ENCODE data around the gene RASGRP3.

Gene RASGRP3

DNA sequence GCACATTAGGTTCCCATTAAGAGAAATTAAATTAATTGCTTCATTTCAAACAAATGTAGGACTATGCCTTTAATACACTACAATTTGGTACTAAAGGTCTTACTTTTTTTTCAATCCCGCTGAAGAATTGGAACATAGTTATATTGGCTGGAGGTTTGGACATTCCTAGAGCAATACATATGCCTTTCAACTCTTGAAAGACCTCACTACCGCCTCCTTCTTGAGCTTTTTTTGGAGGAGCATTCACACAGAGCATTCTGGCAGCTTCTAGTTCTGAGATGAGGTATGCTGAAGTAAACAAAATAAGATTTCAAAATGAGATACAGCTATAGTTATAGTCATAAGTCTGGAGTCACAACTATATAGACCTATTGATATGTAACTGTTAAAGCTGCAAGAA, 111.8 kb downstream of the RASGRP3 start:
- DNase-seq: no peak

DNA sequence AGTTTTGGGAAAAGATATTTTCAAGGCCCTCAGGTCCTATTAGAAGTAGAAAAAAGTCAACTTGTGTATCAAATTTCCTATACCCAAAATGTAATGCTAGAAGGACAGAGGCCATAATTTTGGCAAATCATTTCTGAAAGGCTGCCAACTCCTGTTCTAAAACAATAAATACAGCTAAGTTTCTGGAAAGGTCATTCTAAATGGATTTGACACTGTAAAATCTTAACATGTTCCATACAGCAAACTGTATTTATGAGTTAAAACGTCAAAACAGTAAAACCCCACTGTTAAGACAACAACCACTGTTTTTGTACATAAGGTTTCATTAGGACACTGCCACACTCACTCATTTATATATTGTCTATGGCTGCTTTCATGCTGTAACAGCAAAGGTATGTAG, 113.0 kb downstream of the RASGRP3 start:
- no peak for DNase-seq

DNA sequence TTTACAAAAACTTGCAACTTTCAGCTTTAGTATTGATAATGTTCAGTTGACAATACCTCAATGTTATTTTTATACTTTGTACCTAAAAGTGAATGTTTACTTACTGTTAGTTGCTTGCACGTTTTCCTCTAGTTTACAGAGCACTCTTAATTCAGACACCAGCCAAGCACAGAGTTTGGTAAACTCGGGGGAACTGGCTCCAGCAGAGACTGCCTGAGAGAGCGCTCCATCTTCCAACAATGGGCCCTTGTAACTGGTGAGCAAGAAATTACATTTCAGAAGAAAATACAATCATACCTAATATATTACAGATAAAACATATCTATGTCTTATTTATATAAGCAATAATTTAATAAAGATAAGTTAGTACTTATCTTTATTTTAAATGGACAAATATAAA, 118.9 kb downstream of the RASGRP3 start:
- DNase-seq: no peak

DNA sequence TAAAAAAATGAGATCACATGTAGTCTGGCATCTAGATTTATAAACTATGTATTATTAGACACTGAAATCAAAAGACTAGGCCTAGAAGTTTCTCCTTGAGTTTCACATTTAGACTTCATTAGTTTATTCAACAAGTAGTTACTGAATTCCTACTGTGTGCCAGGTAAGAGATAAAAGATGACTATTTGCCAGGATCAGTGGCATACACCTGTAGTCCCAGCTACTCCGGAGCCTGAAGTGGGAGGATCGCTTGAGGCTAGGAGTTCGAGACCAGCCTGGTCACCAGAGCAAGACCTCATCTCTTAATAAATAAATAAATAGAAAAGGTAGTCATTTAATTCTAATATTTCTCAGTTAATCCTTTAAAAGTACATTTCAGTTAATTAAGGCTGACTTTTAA, 120.6 kb downstream of the RASGRP3 start:
- DNase-seq: no peak

DNA sequence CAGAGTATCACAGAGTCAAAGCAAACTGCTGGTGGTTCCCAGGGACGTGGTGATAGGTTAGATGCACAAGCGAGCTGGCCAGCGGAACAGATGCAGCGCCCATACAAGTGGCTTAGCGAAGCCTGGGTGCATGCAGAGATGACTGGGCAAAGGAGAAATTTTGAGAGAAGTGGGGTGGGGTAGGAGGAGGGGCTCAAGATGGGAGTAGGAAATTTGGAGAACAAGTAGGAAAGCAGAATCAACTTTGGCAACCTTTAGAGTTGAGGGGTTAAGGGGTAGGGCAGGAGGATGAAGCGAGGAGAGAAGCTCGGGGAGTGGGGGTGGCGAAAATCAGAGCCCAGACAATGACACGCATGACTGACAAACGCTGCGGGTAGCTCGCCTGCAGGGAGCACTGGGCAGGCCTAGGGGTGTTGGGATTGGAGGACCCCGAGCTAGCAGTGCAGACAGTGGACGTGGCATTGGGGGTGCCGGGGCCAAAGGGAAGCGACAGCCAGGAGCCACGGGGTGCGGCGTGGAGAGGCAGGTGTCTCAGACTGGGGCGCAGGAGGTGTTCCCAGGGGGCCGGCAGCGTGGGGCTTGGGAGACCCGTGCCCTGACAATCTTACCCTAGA, 122.2 kb downstream of the RASGRP3 start:
- peak; percentile 67 for DNase-seq

DNA sequence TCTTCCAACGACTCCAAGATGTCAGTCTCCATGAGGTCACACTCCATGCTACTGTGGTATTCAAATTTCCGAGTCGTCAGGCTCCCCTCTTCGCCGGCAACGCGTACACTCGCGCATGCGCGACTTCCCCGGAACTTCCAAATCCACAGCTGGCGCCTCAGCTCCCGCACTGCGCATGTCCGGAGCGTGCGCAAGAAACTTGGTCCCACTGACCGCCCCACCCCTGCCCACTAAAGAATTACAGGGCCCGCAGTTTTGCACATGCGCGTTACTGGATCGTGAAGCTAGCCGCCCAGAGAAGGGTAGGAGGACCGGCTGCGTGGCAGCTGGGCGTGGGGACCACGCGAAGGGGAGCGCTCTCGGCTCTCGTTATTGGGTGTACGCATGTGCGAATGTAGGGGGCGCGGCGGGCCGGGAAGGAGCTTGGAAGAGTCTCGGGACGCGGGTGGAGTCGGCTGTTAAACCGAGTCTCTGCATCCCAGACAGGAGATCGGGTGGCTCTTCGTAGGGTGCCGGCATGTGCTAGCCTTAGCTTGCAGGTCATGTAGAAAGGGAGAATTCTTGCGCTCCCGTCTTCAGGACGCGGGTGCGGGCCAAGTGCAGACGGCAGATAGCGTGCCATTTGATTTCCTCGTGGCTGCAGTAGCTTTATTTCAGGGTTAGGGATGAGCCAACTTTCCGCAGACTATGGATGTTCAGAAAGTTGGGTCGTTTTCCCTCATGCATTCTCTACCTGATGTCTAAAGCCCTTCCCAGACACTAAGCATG, 122.9 kb downstream of the RASGRP3 start, which contains the start of gene FAM98A:
FAM98A (minus strand) TSS at position 125 of the 768 bp plus-strand sequence; CDS start at position 47, 78 bp downstream.
- peak; percentile 98 for DNase-seq

DNA sequence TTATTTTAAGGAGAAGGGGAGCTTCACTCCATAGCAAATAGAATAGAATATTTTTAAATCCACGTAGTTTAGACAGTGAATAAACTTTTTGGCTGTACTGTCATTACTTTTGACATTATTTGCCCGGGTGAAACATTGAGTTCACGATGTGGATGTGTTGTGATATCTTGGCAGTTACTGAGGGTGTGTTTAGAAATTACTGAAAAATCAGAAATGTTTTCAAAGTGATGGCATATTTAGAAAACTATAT, 123.4 kb downstream of the RASGRP3 start:
- no peak for DNase-seq

DNA sequence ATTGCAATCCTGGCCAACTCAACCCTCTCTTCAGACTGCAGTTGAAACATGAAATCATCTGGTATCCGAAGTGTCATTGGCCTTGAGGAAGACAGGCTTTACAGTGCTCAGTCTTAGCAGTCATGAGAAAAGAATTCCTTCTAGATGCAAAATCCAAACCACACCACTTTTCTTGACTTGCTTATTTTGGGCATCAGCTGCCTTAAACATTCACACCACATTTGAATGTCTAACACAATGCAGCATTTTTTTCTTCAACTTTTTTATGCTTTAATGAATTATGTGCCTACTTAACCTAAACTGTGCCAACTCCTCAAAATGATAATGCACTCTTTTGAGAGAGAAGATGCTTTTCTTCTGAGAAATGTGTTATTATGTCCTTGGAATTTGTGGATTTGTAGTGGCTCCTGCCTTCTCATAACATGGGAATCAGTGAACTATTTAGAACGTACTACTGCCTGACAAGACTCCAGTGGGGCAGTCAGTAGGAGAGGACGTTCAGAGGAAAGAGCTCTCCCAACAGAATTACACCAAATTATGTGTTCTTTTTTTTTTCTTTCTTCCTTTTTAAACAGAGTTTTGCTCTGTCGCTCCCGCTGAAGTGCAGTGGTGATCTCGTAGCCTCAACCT, 125.9 kb downstream of the RASGRP3 start:
- DNase-seq: no peak

DNA sequence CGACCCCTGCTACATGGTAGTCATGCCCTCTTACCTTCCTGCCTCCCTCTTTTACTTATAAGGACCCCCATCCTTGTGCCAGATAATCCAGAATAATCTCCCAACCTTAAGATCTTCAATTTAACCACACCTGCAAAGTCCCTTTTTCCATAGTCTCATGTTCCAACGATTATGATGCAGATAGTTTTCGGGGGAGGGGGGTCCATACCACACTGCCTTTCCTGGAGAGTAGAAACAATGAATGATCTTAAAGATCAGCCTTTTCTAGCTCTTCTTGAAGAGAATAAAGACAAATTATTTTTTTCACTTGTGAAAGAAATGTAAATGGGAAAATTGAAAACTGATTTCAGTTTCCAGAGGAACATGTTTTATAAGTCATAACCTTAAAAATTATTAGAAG, 127.0 kb downstream of the RASGRP3 start:
- DNase-seq: no peak

DNA sequence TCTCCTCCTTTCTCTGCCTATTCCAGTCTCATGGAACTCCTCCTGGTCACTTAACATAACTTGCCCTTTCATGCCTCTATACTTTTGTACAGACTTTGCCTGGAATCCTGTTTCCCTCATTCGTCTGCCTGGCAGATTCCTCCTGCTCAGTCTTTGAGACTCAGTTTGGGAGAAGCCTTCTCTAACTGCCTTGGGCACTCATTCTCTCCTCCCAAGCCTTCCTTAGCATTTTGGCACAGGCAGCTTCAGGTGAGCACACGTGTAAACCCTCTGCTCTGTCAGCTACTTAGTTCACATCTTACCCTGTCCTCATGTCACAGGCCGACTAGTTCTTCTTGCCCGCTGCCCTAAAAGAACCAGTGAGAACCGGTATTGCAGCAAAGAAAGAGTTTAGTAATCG, 128.6 kb downstream of the RASGRP3 start:
- DNase-seq: no peak

DNA sequence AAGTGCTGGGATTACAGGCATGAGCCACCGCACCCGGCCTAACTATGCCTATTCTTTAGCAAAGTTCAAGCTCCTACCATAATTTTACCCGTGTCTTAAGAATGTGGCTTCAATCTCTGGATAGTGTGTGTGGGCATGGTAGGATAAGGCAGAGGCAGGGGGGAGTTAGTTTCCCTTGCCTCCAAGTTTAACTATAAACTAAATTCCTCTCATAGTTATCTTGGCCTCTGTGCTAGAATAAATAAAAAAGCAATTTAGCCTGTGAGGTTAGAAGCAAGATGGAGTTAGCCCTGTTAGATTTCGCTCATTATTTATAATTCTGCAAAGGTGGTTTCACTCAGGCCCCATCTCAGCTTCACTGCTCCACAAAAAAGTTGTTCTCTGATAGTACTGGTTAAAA, 129.7 kb downstream of the RASGRP3 start:
- no peak for DNase-seq

DNA sequence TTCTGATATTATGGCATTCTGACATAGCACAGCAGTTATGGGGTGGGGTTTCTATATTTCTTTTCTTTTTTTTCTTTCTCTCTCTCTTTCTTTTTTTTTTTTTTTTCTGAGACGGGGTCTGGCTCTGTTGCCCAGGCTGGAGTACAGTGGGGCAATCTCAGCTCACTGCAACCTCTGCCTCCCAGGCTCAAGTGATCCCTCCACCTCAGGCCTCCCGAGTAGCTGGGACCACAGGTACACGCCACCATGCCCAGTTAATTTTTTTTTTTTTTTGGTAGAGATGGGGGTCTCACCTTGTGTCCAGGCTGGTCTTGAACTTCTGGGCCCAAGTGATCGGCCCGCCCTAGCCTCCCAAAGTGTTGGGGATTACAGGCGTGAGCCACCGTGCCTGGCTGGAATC, 130.2 kb downstream of the RASGRP3 start:
- DNase-seq: no peak

DNA sequence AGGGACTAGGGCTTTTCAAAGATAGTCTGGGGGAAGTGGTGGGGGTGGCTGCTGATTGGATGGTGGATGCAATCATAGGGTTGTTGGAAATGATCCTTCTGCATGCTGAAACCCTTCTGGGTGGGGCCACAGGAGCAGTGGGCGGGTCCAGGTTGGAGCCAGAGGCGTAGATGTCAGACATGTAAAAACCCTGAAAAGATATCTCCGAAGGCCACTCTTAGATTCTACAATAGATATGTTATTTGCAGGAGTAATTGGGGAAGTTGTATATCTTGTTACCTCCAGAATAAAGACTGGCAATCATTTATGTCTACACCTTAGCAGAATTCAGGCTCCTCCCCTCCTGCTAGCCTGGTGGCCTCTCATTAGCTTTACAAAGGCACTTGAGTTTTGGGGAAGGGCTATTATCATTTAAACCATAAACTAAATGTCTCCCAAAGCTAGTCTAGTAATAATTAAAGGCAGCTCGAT, 130.8 kb downstream of the RASGRP3 start:
- peak; percentile 64 for DNase-seq

DNA sequence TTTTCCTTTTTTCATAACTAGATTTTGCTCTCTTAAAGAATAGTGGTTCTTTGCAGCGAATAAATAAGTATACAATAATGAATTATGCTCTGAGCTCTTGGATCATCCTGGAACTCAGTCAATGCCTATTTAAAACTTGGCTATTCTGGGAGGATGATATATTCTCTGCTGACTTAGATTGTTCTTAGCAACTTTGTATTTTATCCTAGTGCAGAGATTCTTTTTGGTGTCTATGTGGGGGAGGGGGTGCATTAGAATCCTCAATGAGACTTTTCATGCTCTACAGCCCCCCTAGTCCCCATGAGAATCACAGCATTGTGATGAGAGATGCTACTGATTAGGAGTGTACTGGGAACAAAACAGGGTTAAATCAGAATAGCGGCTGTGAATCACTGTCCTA, 131.5 kb downstream of the RASGRP3 start:
- DNase-seq: no peak

DNA sequence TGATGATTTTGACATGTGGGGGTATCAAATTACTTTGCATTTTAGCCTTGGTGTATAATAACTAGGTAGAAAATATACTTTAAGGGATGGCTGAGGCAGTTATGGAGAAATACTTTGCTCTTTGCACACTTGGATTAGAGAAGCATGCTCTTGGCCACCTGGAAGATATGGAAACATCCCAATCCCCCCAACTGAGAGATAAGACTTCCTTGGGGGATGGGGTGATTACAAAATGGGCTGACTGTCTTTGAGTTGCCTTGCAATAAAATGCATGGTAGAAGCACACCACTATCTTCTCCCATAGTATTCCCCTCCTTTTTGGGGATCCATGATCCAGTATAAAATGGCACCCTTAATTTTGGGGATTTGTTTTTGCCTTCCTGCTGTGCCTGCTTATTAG, 137.7 kb downstream of the RASGRP3 start:
- no peak for DNase-seq

All from OCI-M1 (cell line).